EL (cell line): Measurements from ENCODE around the gene P4HB.

ENCODE experiments used
- DNase-seq: peaks from one replicate; pipeline ENCODE4 v3.0.0-alpha.2; 2016

Gene P4HB

DNA sequence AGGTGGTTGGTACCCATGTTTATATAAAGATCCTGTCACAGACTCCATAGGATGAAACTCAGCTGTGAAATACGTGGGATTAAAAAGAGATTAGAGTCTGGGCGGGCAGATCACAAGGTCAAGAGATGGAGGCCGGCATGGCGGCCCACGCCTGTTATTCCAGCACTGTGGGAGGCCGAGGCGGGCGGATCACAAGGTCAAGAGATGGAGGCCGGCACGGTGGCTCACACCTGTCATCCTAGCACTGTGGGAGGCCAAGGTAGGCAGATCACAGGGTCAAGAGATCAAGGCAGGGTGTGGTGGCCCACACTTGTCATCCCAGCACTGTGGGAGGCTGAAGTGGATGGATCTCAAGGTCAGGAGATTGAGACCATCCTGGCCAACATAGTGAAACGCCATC is 35.1 kb upstream of the P4HB start:
- DNase-seq = no peak

DNA sequence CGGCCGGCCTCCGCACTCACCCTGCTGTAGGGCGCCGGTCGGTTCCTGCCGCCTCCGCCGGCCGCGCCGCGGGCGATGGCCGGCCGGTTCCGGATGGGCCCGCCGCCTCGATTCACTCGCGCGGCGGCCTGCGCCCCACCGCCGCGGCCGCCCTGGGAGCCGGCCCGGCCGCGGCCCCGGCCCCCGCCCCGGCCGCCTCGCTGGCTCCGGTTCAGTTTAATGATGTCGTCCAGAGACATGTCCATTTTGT is 30.9 kb upstream of the P4HB start:
- no peak for DNase-seq

DNA sequence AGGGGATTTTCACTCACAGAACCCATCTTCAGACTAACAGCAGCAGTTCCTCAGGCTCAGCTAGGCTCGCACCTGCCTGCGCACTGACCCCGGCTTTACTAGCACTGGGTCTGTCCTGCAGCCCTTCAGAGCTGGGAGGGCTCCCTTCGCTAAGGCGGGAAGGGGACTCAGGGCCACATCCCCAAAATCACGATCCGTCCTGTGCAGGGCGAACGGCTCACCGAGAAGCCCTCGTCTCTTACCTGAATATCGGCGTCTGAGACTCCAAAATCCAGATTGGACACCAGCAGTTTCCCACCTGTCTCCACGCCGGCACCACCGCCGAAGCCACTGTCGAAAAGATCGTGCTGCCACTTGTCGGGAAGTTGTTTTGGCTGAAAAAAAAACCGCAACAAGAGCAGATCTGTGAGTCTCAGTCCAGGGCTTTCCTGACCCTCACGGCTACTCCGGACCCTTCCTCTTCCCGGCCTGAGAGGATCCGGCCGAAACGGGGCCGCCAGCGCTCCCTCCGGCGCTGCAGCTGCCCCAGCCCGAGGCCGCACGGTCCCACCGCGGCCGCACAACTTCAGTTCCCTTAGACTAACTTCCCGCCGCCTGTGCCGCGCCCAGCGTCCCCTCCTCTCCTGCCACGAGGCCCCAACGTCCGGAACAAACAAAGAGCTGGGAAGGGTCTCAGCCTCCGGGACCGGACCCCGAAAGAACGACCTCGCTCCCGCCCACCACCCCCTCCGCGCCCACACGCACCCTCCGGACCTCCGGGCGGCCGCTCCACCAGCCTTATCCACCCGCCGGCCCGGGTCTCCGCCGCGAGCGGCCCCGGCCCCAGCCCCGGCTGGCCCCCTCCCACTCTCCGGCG is 30.3 kb upstream of the P4HB start:
- no peak for DNase-seq

DNA sequence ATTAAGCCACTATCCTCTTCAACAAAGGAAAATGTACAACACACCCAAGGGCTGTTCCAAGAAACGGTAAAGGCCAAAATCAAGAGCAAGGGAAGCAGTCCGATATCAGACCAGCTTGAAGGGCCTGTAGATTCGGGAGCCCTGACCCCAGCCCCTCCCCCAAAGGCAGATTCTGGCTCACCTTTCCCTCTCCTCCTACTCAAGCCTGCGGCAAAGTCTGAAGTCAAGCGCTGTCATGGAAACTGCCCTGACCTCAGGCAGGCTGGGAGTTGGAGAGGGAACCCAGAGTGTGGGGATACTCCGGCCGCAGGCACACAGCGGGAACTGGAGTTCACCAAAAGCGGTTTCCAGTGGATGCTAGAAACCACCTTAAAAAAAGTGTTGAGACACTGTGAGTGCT is 29.3 kb upstream of the P4HB start:
- DNase-seq = no peak

DNA sequence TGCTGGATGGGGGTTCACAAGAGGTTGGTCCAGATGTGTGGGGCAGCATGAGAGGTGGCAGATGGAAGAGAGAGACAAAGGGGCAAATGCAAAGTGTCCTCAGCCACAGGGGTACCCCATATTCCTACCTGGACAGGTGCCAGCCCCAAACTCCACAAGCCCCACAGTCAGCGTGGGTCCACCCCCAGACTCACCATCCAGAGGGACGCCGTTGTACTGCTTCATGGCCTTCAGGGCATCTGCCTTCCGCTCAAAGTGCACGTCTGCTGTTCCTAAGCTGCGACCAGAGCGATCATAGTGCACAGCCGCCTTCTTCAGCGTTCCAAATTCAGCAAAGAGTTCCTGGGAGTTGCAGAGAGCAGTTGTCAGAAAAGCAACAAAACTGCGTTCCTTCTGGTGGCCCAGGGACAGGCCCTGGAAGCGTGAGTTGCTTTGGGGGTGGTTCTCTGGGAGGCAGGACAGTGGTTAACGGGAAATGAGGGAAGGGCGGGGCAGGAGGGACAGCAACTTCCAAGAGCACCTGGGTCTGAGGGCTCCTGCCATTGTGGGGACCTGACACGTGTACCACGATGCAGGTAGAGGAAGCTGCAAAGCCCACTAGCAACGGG is 28.8 kb upstream of the P4HB start:
- DNase-seq = no peak

DNA sequence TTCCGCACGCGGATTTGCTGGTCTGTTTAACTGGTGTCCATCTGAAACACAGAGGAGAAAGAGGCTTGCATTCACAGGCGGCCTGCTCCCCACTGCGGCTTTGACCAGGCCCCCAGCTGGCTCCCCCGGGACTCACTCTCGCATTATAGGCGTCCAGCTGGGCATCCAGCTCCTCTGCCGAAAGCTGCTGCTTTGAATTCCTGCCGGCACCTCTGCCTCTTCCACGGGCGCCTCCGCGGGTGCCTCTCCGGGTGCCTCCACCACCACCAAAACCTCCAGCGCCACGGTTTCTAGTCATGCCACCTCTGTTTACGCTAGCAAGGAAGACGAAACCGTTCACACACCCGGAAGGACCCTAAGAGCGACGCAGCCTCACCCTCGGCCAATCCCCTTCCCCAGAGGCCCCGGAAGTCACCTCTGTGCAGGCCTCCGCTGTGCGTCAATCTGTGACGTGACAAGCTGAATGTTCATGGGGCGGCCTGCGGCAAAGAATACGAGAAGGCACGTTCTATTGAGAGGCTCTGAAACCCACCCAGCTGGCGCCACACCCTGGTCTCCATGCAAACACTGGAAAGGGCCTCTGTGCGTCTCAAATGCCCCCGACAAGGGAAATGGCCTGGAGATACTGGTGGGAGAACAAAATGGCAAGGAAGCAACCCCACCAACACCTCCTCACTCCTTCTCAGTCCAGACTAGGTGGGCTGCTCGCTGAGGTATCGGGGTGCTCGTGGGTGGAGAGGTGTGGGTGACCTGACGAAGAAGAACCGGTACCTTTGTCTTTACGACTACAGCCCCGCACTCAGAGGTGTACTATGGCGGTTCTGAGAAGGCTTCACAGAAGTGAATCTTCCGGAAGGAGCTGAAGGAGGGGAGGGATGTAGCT is 28.0 kb upstream of the P4HB start:
- DNase-seq = no peak

DNA sequence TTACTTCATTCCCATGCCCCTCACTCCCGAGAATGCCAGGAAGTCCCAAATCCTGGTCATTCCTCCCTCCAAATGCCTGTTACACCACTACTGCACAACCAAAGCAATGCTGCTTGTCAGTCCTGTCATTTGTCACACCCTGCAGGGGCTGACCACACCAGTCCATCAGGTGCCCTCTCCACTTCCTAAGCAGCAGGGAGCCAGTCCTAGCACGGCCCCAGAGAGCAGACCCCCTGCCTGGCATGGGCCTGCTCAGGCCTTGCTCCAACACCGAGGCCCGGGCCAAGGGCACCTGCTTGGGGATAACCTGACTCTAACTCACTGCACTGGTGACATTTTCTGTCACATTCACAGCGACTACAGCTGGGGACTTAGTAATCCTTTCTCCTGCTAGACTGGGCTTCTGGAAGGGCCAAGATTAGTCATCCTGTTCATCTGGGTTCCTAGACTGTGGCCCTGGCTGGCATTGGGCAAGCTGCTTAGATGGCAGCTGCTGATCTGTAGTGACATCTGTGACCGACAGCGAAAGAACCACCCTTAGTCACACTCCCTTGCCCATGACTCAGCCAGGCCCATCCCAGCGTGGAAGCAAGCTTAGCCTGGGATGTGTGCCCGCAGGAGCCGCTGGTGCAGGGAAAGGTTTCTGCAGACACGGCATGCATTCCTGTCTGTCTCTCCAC is 25.7 kb upstream of the P4HB start:
- DNase-seq = peak; percentile 80

DNA sequence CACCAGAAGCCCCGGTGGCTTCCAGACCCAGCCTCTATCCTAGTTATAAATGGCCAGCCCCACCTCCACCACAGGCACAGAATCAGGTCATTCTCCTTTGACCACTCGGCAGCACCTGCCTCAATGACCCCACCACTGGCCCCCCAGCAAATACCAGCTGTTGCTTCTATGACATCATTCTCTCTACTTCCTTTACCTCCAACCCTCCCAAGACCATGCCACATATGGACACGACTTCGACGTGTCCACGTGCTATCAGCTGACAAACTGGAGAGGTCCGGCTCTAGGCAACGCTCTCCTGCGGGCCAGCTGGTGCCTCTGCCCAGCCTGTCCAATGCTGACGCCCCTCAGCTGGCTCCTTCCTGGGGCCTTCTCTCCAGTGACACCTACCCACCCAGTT is 25.1 kb upstream of the P4HB start:
- DNase-seq = no peak

DNA sequence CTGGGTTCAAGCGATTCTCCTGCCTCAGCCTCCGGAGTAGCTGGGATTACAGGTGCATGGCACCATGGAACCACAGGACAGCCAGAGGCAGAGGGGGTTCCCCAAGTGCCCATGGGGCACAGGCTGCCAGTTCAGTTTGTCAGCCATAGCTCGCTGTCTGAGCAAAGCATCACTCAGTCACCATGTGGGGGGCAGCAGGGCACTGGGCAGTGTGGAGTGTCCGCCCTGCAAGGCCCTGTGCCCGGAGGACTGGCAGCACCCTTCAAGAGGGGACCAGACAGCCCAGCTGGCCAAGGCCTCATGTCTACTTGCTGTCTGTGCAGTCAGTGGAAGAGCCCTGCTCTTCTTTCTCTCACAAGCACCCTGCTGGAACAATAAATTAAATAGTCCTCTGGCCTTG is 24.6 kb upstream of the P4HB start:
- DNase-seq = no peak

DNA sequence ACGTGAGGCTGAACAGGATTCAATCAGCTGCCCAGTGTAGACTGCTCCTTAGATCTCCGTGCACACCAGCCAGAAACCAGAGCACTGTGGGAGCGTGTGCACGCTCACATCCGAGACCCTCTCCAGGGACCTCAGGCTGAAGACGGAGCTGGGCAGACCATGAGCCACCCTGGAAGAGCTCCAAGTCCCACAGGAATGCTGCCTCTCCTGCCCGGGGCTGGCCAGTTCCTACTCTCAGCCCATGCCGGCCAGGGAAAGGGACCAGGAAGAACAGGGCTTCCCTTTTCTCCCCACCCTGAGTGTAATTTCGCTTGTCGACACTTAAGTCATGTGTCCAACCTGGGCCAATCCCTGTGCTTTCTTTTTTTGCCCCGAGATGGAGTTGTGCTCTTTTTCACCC is 24.2 kb upstream of the P4HB start:
- DNase-seq = no peak

DNA sequence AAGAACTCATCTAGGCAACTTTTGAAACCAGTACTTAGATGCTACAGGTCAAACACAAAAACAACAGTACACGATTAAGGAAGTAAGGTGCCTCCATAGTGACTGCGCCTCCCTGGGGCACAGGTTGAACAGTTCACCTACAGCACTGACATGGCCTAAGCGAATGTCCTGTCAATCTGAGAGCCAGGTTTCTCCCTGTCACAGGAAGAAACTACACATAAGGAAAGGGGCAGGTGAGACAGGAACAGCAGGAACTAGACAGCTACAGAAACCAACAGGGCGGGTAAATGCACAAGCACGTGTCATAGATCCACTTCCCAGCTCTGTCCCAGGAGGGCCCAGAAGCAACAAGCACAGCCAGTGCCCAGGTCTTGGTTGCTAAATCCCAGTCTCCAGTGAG is 18.8 kb upstream of the P4HB start:
- DNase-seq = no peak

DNA sequence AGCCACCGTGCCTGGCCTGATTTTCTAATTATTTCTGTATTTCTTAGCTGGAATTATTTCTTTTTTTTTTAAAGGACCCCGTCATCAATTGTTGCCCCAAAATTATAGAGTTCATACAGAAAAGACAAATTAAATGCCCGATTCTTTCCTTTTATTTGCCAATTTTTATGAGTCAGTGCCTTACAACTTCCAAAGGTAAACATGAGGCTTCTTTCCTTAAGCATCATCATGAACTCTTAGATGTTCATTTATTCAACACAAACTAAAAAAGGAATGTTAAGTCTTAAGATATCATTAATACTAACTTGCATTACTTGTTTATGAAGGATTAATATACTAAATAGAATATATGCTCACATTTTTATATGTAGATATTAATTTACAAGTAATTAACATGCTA is 18.0 kb upstream of the P4HB start:
- no peak for DNase-seq

DNA sequence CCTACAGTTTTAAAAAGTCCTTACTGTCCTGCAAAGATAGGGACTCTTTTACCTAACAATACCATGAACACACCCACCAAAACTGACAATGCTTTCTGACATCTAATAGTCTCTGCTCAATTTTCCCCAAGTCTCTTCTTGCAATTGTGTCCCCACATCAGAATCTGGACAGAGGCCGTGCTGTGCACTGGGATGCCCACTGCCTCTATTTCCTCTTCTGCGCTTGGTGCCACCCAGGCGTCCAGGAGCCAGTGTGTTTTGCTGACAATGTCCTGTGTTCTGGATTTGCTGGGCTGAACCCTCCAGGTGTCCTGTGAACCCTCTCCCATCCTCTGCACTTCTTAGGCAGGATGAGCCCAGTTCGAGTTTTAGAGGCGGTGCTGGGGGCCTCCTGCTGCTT is 17.2 kb upstream of the P4HB start:
- no peak for DNase-seq

DNA sequence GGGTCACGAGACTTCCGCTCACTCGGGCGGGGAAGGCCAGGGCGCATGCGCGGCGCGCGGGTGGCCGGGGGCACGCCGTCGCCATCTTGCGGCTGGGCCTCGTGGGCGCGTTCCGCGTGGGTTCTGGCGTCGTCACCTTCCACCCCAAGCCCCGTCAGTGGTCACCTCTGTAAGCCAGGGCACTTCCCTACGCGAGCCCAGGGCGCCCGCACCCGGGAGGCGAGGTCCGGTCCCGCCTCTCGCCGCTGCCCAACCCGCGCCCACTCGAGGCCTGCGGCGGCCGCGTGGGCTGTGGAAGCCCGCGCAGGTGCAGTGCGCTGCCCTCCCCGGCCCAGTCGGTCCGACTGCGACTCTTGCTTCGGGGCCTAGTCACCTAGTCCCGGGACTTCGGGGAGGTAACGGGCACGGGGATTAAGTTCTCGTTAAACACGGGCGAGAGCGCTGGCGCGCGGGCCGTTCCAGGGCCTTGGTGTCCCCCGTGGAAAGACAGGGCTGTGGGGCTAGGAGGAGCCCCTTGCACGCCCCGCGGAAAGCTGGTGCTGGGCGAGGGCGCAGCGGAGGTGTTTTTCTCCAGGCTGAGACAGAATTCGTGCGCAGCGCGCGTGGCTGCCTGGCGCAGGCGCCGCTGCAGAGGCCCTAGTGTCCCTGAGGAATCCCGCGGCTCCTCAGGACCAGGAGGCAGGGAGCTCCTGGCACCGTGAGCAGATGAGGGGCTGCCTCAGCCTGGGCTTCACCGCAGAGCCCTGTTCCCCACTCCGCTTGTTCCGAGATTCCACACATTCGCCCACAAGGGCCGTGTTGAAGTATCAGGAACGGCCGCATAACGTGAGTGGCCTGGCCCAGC is 11.3 kb upstream of the P4HB start:
- peak; percentile 89 for DNase-seq

DNA sequence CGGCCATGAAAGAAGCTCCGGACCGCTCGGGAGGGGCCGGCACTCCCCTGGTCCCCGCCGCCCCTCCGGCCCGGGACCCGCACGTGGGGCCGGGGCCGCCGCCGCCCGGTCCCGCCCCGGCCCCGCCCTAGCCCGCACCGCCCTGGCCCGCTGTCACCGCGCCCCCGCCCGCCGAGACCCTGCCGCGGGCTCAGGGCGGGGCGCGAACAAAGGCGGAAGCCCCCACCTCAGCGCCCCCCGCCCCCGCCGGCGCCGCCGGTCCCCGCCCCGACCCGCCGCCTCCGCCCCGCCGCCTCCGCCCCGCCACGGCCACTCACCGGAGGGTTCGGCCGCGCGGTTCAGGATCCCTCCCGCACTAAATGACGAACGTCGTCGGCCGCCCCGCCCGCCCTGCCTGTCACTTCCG is 10.6 kb upstream of the P4HB start, which contains the start of gene ARHGDIA:
TSS of gene ARHGDIA (minus strand) at position 357 of the 406 bp plus-strand sequence. CDS start 1,407 bp downstream, outside the sequence.
- DNase-seq = no peak

DNA sequence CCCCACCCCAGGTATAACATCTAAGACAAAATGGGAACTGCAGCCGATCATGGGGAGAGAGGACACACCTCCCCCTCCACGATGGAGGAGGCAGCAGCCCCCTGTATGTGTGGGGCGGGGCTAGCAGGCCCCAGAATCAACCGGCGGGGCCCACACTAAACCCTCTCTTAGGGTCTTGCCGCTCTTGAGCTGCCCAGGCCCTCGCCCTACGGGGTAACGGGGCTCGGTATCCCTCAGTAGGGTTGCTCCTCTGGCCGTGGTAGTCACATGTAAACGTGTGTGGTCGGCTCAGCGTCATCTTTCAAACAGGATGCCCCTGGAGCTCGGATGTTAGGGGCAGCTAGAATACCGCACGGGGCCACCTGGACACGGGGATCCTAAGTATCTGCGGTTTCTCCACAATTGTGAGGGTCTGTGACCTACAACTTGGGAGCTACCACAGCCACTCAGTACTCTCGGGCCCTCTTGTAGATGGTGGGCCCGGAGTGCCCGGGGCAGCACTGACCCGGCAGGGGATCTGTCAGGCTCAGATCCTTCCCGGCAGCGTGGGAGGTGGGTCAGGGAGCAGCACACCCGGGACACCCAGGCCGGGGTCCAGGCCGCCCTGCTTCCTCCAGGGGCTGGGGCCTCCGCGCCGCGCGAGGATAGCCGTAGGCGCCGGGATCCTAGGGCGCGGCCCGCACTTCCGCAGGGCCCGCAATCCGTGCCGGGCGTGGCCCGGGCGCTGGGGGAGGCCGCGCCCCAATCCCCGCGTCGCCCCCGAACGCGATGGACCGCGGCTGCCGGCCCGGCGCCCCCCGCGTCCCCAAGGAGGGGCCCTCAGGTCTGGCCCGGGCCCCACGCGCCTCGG is 10.0 kb upstream of the P4HB start:
- peak; percentile 61 for DNase-seq

DNA sequence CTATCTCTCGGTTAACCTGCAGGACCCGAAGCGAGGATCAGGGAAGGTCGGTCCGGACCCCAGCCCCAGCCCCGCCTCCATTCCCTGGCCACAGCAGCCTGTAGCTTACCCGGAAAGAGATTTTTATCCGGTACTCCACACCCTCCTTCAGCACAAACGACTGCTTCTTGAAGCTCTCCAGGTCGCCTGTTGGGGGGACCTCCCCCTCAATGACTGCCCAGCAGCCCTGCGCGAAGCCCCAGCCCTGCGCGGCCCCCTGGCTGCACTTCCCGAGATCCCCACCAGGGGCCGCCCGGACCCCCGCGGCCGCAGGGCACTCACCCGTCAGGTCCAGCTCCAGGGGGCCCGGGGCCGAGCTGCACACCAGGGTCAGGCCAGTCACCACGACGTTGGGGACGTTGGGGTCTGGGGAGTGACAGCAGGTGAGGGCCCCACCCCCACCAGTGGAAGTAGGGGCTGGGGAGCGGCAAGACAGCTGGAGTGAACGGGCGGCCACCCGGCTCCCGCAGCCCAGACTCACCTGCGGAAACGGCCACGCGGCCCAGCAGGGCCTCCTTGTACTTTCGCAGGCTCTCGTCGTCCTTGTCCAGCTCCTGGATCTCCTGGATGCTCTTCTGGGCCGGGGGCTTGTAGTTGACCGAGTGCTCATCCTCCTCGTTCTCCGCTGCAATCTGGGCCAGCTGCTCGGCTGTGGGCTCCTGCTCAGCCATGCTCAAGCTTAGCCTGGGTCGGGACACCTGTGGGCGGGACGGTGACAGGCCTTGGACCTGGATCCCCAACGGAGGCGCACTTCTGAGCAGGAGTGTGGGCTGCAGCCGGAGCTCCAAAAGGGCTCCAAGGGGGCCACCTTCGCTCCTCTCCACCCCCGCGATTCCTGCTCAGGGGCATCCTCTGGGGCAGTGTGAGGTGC is 9.1 kb upstream of the P4HB start:
- DNase-seq = peak; percentile 60

DNA sequence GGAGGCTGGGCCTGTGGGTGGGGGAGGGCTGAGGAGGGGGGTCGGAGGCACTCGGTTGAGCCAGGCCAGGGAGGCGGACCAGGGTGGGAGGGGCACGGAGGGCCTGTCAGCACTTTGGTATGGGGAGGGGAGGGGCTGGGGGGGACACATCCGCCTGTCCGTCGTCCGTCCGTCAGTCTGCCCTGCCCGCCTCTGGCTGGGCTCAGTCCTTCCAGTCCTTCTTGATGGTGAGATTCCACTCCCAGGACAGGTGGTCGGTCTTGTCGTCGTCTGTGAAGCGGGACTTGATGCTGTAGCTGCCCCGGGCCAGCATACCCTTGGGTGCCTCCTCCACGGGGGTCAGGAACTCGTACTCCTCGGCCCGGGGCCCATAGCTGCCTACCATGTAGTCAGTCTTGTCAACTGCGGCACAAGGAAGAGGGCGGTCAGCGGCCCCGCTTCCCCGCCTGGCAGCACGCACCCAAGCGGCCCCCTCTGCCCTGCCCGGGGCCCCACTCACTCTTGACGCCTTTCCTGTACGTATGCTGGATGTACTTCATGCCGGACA is 8.4 kb upstream of the P4HB start:
- DNase-seq = peak; percentile 94

DNA sequence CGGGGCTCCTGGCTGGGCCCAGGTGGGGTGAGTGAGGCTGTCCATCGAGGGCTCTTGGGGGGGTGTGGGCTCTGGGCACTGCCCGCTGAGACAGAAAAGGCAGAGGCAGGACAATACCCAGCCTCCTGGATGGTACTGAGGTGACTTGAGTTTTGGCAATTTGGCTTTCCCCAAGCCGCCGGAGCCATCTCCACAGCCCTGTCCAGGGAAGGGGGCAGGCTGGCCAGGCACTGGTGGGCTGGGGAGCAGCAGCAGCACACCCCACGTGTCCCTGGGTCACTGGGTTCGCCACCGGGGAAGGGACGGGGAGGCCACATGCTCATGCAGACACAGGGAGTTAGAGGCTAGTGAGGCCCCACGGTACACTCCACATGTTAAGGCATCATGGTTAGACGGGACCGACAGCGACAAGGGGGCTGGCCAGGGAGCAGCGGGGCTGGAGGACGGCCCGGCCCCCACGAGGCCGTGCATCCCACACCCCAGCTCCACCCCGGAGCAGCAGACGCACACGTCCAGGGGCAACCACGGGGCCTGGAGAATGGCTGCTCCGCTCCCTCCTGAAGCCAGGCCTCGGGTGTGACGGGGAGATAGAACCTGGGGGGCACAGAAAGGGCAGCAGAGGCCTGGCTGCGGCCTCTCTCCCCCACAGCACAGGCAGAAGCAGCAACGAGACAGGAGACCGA is 7.8 kb upstream of the P4HB start:
- DNase-seq = no peak
